Ecto neural progenitor cell (in vitro differentiated cells): Measurements from ENCODE around the gene SRRM3.
A peak's percentile ranks its signal among the peaks of the same experiment; 100 is the strongest.
"Not testable (repeated sequence)": the region's sequence is repeated elsewhere in the genome, so short reads cannot be mapped to it uniquely, and the experiment has no call there.

Experiments used
- DNase-seq: peaks from one replicate; pipeline ENCODE4 v3.0.0-alpha.2; 2018; ENCODE audit warnings: low spot score

Gene SRRM3

GRCh38 chr7:76291351-76292212, 89.9 kb downstream of the SRRM3 start:
- DNase-seq, result peak; percentile 92

- no peak for DNase-seq
These were observed 90.5 kb downstream of the SRRM3 start for GRCh38 chr7:76292213-76292573.

GRCh38 chr7:76292911-76293310, 91.2 kb downstream of the SRRM3 start:
- not testable (repeated sequence) for DNase-seq

DNA sequence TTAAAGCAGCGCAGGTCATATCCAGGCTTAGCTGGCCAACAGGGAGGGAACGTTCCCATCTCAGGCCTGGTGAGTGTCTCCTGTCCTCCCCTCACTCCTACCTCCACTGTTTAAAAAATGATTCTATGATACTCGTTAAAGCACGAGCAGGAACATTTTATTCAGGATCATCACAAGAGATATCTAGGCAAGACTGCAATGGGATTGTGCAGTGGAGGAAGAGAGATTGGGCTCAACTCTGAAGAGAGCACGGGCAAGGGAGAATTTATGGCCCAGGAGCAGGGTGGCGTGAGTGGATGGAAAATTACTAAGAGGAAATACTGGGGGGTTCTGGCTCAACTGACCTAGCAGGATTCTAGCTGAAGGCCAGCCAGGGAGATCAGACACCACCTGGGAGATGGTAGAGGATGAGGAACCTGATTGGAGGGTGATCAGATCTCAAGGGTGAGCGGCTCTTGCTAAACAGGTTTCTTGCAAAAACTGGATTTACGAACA, 91.8 kb downstream of the SRRM3 start:
- DNase-seq, result no peak

- DNase-seq, result peak; percentile 60
These were observed 92.8 kb downstream of the SRRM3 start for GRCh38 chr7:76294344-76295024.

GRCh38 chr7:76296743-76297740, 95.3 kb downstream of the SRRM3 start:
- DNase-seq, result no peak

- DNase-seq, result no peak
These were observed 98.6 kb downstream of the SRRM3 start for GRCh38 chr7:76300166-76300731.

DNA sequence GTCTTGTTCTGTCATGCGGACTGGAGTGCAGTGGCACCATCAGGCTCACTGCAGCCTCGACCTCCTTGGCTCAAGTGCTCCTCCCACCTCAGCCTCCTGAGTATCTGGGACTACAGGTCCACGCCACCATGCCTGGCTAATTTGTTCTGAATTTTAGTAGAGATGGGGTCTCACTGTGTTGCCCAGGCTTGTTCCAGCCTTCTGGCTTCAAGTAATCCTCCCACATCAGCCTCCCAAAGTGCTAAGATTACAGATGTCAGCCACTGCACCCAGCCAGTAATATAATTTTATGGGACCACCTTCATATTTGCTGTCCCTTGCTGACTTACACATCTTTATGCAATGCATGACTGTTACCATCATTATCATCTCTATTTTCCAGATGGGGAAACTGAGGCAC, 99.3 kb downstream of the SRRM3 start:
- DNase-seq, result no peak

- peak; percentile 80 for DNase-seq
These were observed 100.9 kb downstream of the SRRM3 start, which contains the start of gene HSPB1 for GRCh38 chr7:76302347-76303201. Gene HSPB1 (plus strand): TSS chr7:76302673. CDS start chr7:76302713, 40 bp downstream.

GRCh38 chr7:76303202-76304147, 101.8 kb downstream of the SRRM3 start:
- peak; percentile 93 for DNase-seq

GRCh38 chr7:76304888-76305375, 103.2 kb downstream of the SRRM3 start:
- no peak for DNase-seq

DNA sequence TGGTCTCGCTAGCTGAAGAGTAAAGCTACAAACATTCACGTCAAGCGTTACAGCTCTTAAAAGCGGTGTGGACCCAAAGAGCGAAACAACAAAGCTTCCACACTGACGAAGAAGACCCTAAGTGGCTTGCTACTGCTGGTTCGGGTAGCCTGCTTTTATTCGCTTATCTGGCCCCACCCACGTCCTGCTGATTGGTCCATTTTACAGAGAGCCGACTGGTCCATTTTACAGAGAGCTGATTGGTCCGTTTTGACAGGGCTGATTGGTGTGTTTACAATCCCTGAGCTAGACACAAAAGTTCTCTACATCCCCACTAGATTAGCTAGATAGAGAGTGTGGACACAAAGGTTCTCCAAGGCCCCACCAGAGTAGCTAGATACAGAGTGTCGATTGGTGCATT, 107.2 kb downstream of the SRRM3 start:
- DNase-seq, result not testable (repeated sequence)

DNA sequence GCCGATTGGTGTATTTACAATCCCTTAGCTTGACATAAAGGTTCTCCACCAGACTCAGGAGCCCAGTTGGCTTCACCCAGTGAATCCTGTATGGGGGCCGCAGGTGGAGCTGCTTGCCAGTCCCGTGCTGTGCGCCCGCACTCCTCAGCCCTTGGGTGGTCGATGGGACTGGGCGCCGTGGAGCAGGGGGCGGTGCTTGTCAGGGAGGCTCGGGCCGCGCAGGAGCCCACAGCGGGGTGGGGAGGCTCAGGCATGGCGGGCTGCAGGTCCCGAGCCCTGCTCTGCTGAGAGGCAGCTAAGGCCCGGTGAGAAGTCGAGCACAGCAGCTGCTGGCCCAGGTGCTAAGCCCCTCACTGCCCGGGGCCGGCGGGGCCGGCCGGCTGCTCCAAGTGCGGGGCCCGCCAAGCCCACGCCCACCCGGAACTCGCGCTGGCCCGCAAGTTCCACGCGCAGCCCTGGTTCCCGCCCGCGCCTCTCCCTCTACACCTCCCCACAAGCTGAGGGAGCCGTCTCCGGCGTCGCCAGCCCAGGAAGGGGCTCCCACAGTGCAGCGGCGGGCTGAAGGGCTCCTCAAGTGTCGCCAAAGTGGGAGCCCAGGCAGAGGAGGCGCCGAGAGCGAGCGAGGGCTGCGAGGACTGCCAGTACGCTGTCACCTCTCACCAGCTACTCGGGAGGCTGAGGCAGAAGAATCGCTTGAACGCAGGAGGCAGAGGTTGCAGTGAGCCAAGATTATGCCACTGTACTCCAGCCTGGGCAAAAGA, 107.8 kb downstream of the SRRM3 start:
- DNase-seq, result not testable (repeated sequence)

GRCh38 chr7:76310102-76310957, 108.6 kb downstream of the SRRM3 start:
- no peak for DNase-seq

GRCh38 chr7:76311838-76312237, 110.1 kb downstream of the SRRM3 start:
- DNase-seq, result not testable (repeated sequence)

GRCh38 chr7:76314042-76314721, 112.5 kb downstream of the SRRM3 start:
- DNase-seq, result peak; percentile 97

DNA sequence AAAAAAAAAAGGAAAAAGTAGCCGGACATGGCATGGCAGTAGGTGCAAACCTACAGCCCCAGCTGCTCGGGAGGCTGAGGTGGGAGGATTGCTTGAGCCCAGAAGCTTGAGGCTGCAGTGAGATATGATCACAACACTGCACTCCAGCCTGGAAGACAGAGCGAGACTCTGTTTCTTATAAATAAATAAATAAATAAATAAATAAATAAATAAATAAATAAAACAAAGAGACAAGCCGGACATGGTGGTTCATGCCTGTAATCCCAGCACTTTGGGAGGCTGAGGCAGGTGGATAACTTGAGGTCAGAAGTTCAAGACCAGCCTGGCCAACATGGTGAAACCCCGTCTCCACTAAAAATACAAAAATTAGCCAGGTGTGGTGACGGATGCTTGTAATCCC, 113.0 kb downstream of the SRRM3 start:
- DNase-seq, result not testable (repeated sequence)
